RWPE1 (cell line): ENCODE data around the gene LHFPL2.
"Not testable (repeated sequence)": the region's sequence is repeated elsewhere in the genome, so short reads cannot be mapped to it uniquely, and the experiment has no call there.

Experiments
- CTCF ChIA-PET: fragments of 350-600 bp; sonication (Branson Sonifier 250); formaldehyde crosslinking; extraction: SDS; loops from one replicate; lab custom pipeline; 2021; lab: Yijun Ruan, JAX
- POLR2A ChIA-PET: fragments of 400-600 bp; formaldehyde crosslinking; extraction: SDS; loops from one replicate; lab custom pipeline; 2020; ENCODE audit warnings: antibody characterized with exemption; ENCODE audit not compliant: low non-redundant PET; lab: Yijun Ruan, JAX
- DNase-seq: peaks from one replicate; pipeline ENCODE4 v3.0.0; 2012; ENCODE audit warnings: low spot score
- H3K27ac ChIP-seq: fragments of 450-650 bp; 2 replicates; pipeline ENCODE4 v1.5.1; 2017
- TF ChIP-seq, protein P1 (sequence below): fragments of 450-650 bp; conservative IDR thresholded peaks from 2 replicates; pipeline ENCODE4 v1.5.1; 2017; ENCODE audit warnings: low read depth, mild to moderate bottlenecking

Gene LHFPL2

DNA sequence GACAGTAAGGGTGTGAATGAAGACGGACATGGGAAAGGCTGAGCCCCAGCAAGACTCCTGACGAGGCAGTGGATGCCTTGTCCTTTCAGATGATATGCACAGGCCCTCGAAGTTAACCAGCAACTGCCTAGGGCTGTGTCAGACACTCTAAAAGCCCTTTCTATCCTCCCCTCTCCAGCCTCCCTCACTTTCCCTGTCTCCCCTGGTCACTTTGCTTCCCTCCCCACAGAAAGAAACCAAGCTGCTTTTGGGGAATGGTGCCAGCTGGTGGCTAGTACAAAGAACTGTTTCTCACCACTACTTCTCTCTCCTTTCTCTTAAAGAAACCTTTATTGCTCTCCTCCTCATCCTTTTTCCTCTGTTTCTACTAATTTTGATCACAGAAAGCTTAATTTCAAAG lies 21.4 kb downstream of the LHFPL2 start:
- CTCF ChIA-PET: interaction anchor here (0.7 to 1.1 kb wide), 6 partner anchors 9 to 122 kb away, joined by 3 to 5 read pairs (median 4); no protein-coding TSS in a partner anchor
- H3K27ac ChIP-seq: no peak overlapping the region
- TF ChIP-seq, protein P1, sequence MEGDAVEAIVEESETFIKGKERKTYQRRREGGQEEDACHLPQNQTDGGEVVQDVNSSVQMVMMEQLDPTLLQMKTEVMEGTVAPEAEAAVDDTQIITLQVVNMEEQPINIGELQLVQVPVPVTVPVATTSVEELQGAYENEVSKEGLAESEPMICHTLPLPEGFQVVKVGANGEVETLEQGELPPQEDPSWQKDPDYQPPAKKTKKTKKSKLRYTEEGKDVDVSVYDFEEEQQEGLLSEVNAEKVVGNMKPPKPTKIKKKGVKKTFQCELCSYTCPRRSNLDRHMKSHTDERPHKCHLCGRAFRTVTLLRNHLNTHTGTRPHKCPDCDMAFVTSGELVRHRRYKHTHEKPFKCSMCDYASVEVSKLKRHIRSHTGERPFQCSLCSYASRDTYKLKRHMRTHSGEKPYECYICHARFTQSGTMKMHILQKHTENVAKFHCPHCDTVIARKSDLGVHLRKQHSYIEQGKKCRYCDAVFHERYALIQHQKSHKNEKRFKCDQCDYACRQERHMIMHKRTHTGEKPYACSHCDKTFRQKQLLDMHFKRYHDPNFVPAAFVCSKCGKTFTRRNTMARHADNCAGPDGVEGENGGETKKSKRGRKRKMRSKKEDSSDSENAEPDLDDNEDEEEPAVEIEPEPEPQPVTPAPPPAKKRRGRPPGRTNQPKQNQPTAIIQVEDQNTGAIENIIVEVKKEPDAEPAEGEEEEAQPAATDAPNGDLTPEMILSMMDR: peak; percentile 27
- POLR2A ChIA-PET: no interaction called here
- DNase-seq: no peak

DNA sequence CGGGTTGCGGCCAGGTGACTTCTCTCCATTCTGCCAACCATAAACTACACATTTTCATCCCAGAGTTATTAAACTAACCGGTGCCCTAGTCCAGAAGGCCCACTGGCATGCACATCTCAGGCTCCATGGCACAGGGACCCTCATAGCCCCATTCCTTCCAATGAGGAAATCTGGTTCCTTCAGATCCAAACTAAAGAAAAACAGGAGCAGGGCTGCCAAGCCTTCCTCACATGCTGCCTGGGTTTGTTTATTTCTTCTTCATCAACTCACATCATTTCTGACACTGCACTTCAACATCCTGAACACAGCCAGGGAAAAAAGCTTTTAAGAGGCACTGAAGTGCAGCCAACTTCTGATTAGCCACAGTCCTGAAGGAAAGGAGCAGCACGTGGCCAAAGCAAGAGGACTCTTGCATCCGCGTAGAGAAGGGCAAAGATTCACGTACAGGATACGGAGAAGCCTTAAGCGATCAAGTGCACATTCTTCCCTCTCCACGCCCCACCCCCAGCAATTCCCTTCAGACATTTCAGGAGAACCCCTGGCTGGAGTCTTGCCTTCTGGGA lies 22.5 kb downstream of the LHFPL2 start:
- POLR2A ChIA-PET: no interaction called here

DNA sequence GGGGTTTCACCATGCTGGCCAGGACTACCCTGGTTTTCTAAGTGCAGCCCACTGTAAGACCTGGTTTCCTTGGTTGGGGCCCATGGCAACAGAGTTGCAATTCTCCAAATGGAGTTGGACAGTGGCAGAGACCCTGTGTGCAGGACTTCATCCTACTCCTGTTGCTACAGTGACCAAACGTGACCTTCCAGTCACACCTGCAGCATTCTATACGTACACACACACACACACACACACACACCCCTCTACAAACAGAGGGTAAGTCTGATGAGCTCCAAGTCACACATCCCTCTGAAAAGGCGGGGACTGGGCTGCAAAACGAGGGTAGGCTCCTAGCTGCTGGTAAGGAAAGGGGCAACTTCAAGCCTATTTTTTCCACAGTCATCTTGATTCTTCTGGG lies 23.6 kb downstream of the LHFPL2 start:
- H3K27ac ChIP-seq: no peak overlapping the region
- ChIA-PET POLR2A (no interaction called here), CTCF (interaction anchor here (0.6 kb wide), 1 partner anchor 676 kb away, joined by 3 read pairs; no protein-coding TSS in a partner anchor)
- TF ChIP-seq, protein P1: no peak
- DNase-seq: no peak

More for the DNA sequence above, 22.5 kb downstream of the LHFPL2 start:
- no peak overlapping the region for H3K27ac ChIP-seq
- no peak for DNase-seq
- CTCF ChIA-PET: interaction anchor here (1.0 kb wide), 1 partner anchor 16 kb away, joined by 3 read pairs; no protein-coding TSS in a partner anchor
- TF ChIP-seq, protein P1: no peak

DNA sequence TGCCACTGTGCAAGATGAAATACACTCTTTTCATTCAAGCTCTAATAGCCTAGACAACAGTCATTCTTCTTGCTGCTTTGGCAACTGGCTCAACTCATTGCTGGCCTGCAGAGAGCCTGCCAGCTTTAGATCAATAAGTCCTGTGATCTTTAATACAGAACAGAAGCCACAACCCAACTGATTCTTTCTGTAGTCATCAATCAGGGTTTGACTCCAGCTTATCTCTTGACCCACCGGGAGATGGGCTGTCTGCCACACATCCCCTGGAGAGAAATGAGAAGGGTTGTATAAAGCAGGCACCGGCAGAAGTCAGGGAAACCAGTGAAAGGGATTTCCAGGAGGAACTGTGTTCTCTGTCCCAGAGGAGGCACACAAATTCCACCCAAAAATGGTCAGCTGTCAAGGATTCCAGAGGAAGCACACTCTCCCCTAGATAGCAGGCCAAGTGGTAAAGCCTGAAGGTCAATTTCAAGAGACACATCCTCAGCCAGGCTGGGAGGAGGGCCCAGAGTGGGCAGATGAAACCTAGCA lies 24.5 kb downstream of the LHFPL2 start:
- no peak for DNase-seq
- CTCF ChIA-PET: no interaction called here
- no peak overlapping the region for H3K27ac ChIP-seq
- POLR2A ChIA-PET: no interaction called here
- TF ChIP-seq, protein P1: no peak

DNA sequence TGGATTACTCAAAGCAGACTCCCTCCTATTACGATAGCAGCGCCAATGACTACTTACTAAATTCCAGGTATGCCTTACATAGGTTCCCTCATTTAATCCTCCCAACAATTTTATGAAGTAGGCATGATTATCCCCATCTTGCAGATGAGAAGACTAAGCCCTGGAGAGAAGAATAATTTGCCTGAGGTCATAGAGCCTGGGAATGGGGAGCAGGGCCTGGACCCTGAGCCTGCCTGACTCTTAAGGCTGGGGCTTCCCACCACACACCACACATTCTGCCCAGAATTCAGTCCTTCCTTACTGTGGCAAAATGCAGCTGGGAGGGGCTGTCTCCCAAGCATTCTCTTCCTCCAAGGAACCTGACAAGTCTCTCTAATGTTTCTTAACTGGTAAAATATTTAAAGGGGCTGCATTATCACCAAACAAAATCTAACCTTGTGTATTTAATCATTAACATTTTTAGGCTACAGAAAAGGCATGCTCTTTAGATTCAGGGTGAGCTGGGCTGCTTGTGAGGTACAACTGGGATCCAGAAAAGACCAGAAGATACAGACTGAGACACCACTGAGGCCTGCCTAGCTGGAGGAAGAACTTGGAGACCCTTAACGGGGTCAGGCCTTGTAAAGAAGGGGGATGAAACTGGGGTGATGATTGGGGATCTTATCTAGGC lies 26.1 kb downstream of the LHFPL2 start:
- POLR2A ChIA-PET: no interaction called here
- CTCF ChIA-PET: no interaction called here
- no peak overlapping the region for H3K27ac ChIP-seq
- TF ChIP-seq, protein P1: no peak
- no peak for DNase-seq

DNA sequence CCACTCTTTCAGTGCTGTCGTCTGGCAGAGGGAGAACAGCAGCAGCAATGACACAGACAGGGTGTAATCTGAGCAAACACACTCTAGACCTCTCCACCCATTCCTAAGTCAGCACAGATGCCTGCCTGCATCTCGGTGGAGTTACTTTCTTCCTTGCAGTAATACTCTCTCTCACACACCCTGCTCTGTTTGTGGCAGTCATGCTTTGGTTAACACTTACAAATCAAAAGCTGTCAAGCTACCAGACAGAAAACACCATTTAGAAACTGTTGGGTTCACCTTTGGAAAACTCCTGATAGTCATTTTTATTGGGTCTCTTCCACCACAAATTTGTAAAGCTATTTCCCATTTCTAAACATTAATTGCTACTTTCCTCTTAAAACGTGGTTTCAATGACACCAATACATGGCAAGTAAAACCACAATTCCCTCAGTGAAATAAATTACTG lies 27.3 kb downstream of the LHFPL2 start:
- DNase-seq: no peak
- no peak overlapping the region for H3K27ac ChIP-seq
- ChIA-PET POLR2A (interaction anchor here (0.7 kb wide), 1 partner anchor 646 kb away, joined by 3 read pairs; no protein-coding TSS in a partner anchor), CTCF (interaction anchor here (0.7 kb wide), 1 partner anchor 138 kb away, joined by 3 read pairs; no protein-coding TSS in a partner anchor)
- TF ChIP-seq, protein P1: no peak

DNA sequence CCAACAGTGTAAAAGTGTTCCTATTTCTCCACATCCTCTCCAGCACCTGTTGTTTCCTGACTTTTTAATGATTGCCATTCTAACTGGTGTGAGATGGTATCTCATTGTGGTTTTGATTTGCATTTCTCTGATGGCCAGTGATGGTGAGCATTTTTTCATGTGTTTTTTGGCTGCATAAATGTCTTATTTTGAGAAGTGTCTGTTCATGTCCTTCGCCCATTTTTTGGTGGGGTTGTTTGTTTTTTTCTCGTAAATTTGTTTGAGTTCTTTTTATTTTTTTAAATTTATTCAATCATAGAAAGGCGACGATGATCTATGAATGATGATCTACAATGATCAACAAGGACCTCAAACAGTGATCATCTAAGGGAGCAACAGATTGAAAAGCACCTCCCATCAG lies 28.5 kb downstream of the LHFPL2 start:
- DNase-seq, POLR2A ChIA-PET, CTCF ChIA-PET, H3K27ac ChIP-seq: not testable (repeated sequence)
